Measurements from ENCODE around the gene CHD1L.
"Not testable (repeated sequence)": the region's sequence is repeated elsewhere in the genome, so short reads cannot be mapped to it uniquely, and the experiment has no call there.

Gene CHD1L

GRCh38 chr1:147225193-147225730 is 17.2 kb upstream of the CHD1L start, which contains the start of gene FMO5:
FMO5 (minus strand) TSS chr1:147225339; CDS start chr1:147225029, 310 bp downstream.
- peaks cover 0 to 8% (median 7%) of the 10 kb centered on the region in 5 donors for H3K4me1 ChIP-seq (ENCODE audit: control insufficient read depth in 5 of 5, insufficient read depth in 5 of 5, low read length in 5 of 5)
- peak within 1 kb of the TSS; percentile 61 for H3K27ac ChIP-seq (ENCODE audit: low read depth, low read length)
- no peaks in the 10 kb centered on the region for H3K9me3 ChIP-seq (ENCODE audit: control insufficient read depth in 5 of 5, low read length in 5 of 5)
- peak within 1 kb of the TSS; percentile 50 to 91 (median 73) for H3K9ac ChIP-seq (ENCODE audit: low read length in 5 of 5)
- H3K27me3 ChIP-seq (ENCODE audit: control insufficient read depth in 5 of 5, insufficient read depth in 4 of 5, low read length in 5 of 5) = no peaks in the 10 kb centered on the region
- peaks cover 0 to 4% (median 0%) of the 10 kb centered on the region in 5 donors for H3K36me3 ChIP-seq (ENCODE audit: control insufficient read depth in 5 of 5, insufficient read depth in 5 of 5, low read length in 5 of 5)
- peak within 1 kb of the TSS; percentile 70 to 99 (median 91) for H3K4me3 ChIP-seq (ENCODE audit: low read depth in 1 of 5, low read length in 5 of 5)

- not testable (repeated sequence) for H3K9me3 ChIP-seq (ENCODE audit: control insufficient read depth in 5 of 5, low read length in 5 of 5)
Observed at GRCh38 chr1:147231032-147231431, 11.5 kb upstream of the CHD1L start.

GRCh38 chr1:147233903-147234302 is 8.6 kb upstream of the CHD1L start:
- H3K9ac ChIP-seq (ENCODE audit: low read length in 5 of 5); H3K27ac ChIP-seq (ENCODE audit: low read depth, low read length): not testable (repeated sequence)

More at GRCh38 chr1:147231032-147231431, 11.5 kb upstream of the CHD1L start:
- H3K27ac ChIP-seq (ENCODE audit: low read depth, low read length); H3K27me3 ChIP-seq (ENCODE audit: control insufficient read depth in 5 of 5, insufficient read depth in 4 of 5, low read length in 5 of 5); H3K4me3 ChIP-seq (ENCODE audit: low read depth in 1 of 5, low read length in 5 of 5); H3K9ac ChIP-seq (ENCODE audit: low read length in 5 of 5); H3K4me1 ChIP-seq (ENCODE audit: control insufficient read depth in 5 of 5, insufficient read depth in 5 of 5, low read length in 5 of 5); H3K36me3 ChIP-seq (ENCODE audit: control insufficient read depth in 5 of 5, insufficient read depth in 5 of 5, low read length in 5 of 5): not testable (repeated sequence)

GRCh38 chr1:147235822-147236221 is 6.7 kb upstream of the CHD1L start:
- no peaks in the 10 kb centered on the region for H3K36me3 ChIP-seq (ENCODE audit: control insufficient read depth in 5 of 5, insufficient read depth in 5 of 5, low read length in 5 of 5)
- H3K9me3 ChIP-seq (ENCODE audit: control insufficient read depth in 5 of 5, low read length in 5 of 5) = no peaks in the 10 kb centered on the region
- no peaks in the 10 kb centered on the region for H3K27me3 ChIP-seq (ENCODE audit: control insufficient read depth in 5 of 5, insufficient read depth in 4 of 5, low read length in 5 of 5)
- H3K27ac ChIP-seq (ENCODE audit: low read depth, low read length) = no peak overlapping the region
- H3K4me1 ChIP-seq (ENCODE audit: control insufficient read depth in 5 of 5, insufficient read depth in 5 of 5, low read length in 5 of 5) = peaks cover 0 to 10% (median 0%) of the 10 kb centered on the region in 5 donors
- H3K9ac ChIP-seq (ENCODE audit: low read length in 5 of 5) = no peak overlapping the region
- no peak overlapping the region for H3K4me3 ChIP-seq (ENCODE audit: low read depth in 1 of 5, low read length in 5 of 5)

More at GRCh38 chr1:147233903-147234302, 8.6 kb upstream of the CHD1L start:
- not testable (repeated sequence) for H3K4me3 ChIP-seq (ENCODE audit: low read depth in 1 of 5, low read length in 5 of 5); H3K36me3 ChIP-seq (ENCODE audit: control insufficient read depth in 5 of 5, insufficient read depth in 5 of 5, low read length in 5 of 5); H3K4me1 ChIP-seq (ENCODE audit: control insufficient read depth in 5 of 5, insufficient read depth in 5 of 5, low read length in 5 of 5); H3K9me3 ChIP-seq (ENCODE audit: control insufficient read depth in 5 of 5, low read length in 5 of 5); H3K27me3 ChIP-seq (ENCODE audit: control insufficient read depth in 5 of 5, insufficient read depth in 4 of 5, low read length in 5 of 5)

GRCh38 chr1:147236448-147236847 is 6.0 kb upstream of the CHD1L start:
- no peak overlapping the region for H3K27ac ChIP-seq (ENCODE audit: low read depth, low read length)

GRCh38 chr1:147236959-147237791 is 5.3 kb upstream of the CHD1L start:
- Histone ChIP-seq H3K4me1 (ENCODE audit: control insufficient read depth in 5 of 5, insufficient read depth in 5 of 5, low read length in 5 of 5) (peaks cover under 1 to 14% (median 4%) of the 10 kb centered on the region in 5 donors), H3K27me3 (ENCODE audit: control insufficient read depth in 5 of 5, insufficient read depth in 4 of 5, low read length in 5 of 5) (no peaks in the 10 kb centered on the region), H3K36me3 (ENCODE audit: control insufficient read depth in 5 of 5, insufficient read depth in 5 of 5, low read length in 5 of 5) (no peaks in the 10 kb centered on the region), H3K9me3 (ENCODE audit: control insufficient read depth in 5 of 5, low read length in 5 of 5) (no peaks in the 10 kb centered on the region), H3K4me3 (ENCODE audit: low read depth in 1 of 5, low read length in 5 of 5) (no peak overlapping the region), H3K9ac (ENCODE audit: low read length in 5 of 5) (no peak overlapping the region), H3K27ac (ENCODE audit: low read depth, low read length) (no peak overlapping the region)

More at GRCh38 chr1:147236448-147236847, 6.0 kb upstream of the CHD1L start:
- no peaks in the 10 kb centered on the region for H3K27me3 ChIP-seq (ENCODE audit: control insufficient read depth in 5 of 5, insufficient read depth in 4 of 5, low read length in 5 of 5)
- H3K9ac ChIP-seq (ENCODE audit: low read length in 5 of 5) = no peak overlapping the region
- H3K4me3 ChIP-seq (ENCODE audit: low read depth in 1 of 5, low read length in 5 of 5) = no peak overlapping the region
- H3K36me3 ChIP-seq (ENCODE audit: control insufficient read depth in 5 of 5, insufficient read depth in 5 of 5, low read length in 5 of 5) = no peaks in the 10 kb centered on the region
- H3K9me3 ChIP-seq (ENCODE audit: control insufficient read depth in 5 of 5, low read length in 5 of 5) = no peaks in the 10 kb centered on the region
- H3K4me1 ChIP-seq (ENCODE audit: control insufficient read depth in 5 of 5, insufficient read depth in 5 of 5, low read length in 5 of 5) = peaks cover 0 to 10% (median 0%) of the 10 kb centered on the region in 5 donors

- Histone ChIP-seq H3K27me3 (ENCODE audit: control insufficient read depth in 5 of 5, insufficient read depth in 4 of 5, low read length in 5 of 5) (no peaks in the 10 kb centered on the region), H3K4me3 (ENCODE audit: low read depth in 1 of 5, low read length in 5 of 5) (no peak overlapping the region), H3K27ac (ENCODE audit: low read depth, low read length) (no peak overlapping the region), H3K36me3 (ENCODE audit: control insufficient read depth in 5 of 5, insufficient read depth in 5 of 5, low read length in 5 of 5) (no peaks in the 10 kb centered on the region), H3K4me1 (ENCODE audit: control insufficient read depth in 5 of 5, insufficient read depth in 5 of 5, low read length in 5 of 5) (peaks cover 2 to 16% (median 8%) of the 10 kb centered on the region in 5 donors), H3K9ac (ENCODE audit: low read length in 5 of 5) (no peak overlapping the region), H3K9me3 (ENCODE audit: control insufficient read depth in 5 of 5, low read length in 5 of 5) (no peaks in the 10 kb centered on the region)
Observed at GRCh38 chr1:147238053-147238902, 4.2 kb upstream of the CHD1L start.

- H3K9me3 ChIP-seq (ENCODE audit: control insufficient read depth in 5 of 5, low read length in 5 of 5) = no peaks in the 10 kb centered on the region
- peaks cover 2 to 25% (median 16%) of the 10 kb centered on the region in 5 donors for H3K4me1 ChIP-seq (ENCODE audit: control insufficient read depth in 5 of 5, insufficient read depth in 5 of 5, low read length in 5 of 5)
- H3K27ac ChIP-seq (ENCODE audit: low read depth, low read length) = no peak overlapping the region
- H3K9ac ChIP-seq (ENCODE audit: low read length in 5 of 5) = no peak overlapping the region
- H3K27me3 ChIP-seq (ENCODE audit: control insufficient read depth in 5 of 5, insufficient read depth in 4 of 5, low read length in 5 of 5) = no peaks in the 10 kb centered on the region
- no peaks in the 10 kb centered on the region for H3K36me3 ChIP-seq (ENCODE audit: control insufficient read depth in 5 of 5, insufficient read depth in 5 of 5, low read length in 5 of 5)
- no peak overlapping the region for H3K4me3 ChIP-seq (ENCODE audit: low read depth in 1 of 5, low read length in 5 of 5)
Observed at GRCh38 chr1:147238925-147239820, 3.3 kb upstream of the CHD1L start.

GRCh38 chr1:147240131-147240721 is 2.3 kb upstream of the CHD1L start:
- not testable (repeated sequence) for H3K36me3 ChIP-seq (ENCODE audit: control insufficient read depth in 5 of 5, insufficient read depth in 5 of 5, low read length in 5 of 5); H3K27ac ChIP-seq (ENCODE audit: low read depth, low read length); H3K4me3 ChIP-seq (ENCODE audit: low read depth in 1 of 5, low read length in 5 of 5); H3K27me3 ChIP-seq (ENCODE audit: control insufficient read depth in 5 of 5, insufficient read depth in 4 of 5, low read length in 5 of 5); H3K9ac ChIP-seq (ENCODE audit: low read length in 5 of 5); H3K9me3 ChIP-seq (ENCODE audit: control insufficient read depth in 5 of 5, low read length in 5 of 5)
- H3K4me1 ChIP-seq (ENCODE audit: control insufficient read depth in 5 of 5, insufficient read depth in 5 of 5, low read length in 5 of 5) = peaks cover 2 to 25% (median 16%) of the 10 kb centered on the region in 5 donors

Data from subcutaneous abdominal adipose tissue (tissue), 5 donors.